T-cell (primary cell): ENCODE data around the gene GSG1L2. TPM values are rescaled to one million over a fixed set of nuclear protein-coding genes. Genes with fewer than 3 reads are reported as not detected.

ENCODE experiments used
- ATAC-seq, 4 experiments: fragments of 200-7000 bp in 3 of 4; fragments of 150-1000 bp in 1 of 4; cut with Tn5 transposase; replicated peaks in 1 of 4; 1 replicate in 3 of 4; 2 replicates in 1 of 4; pipeline ENCODE4 v1.10.0; 2021; ENCODE audit warnings: moderate library complexity in 3 of 4, mild to moderate bottlenecking in 2 of 4, moderate number of reproducible peaks in 1 of 4
- CTCF ChIA-PET, 2 donors: fragments of 300-600 bp; sonication (Branson Sonifier 250); formaldehyde crosslinking; loops; one replicate each; lab custom pipeline; 2022; ENCODE audit warnings: antibody characterized with exemption in 2 of 2; lab: Charles Lee
- POLR2A ChIA-PET, 2 donors: fragments of 300-600 bp; sonication (Branson Sonifier 250); formaldehyde crosslinking; loops; one replicate each; lab custom pipeline; 2022; ENCODE audit warnings: antibody characterized with exemption in 2 of 2; lab: Charles Lee
- DNase-seq, 35 experiments: peaks; one replicate each; pipeline versions ENCODE4 v3.0.0 to v3.0.0-alpha.2; 2013 to 2023
- H3K27ac ChIP-seq: one replicate; pipeline ENCODE4 v1.5.1; 2013; ENCODE audit warnings: low read length
- H3K27me3 ChIP-seq, 2 experiments: replicated peaks in 1 of 2; 1 replicate in 1 of 2; 2 replicates in 1 of 2; pipeline versions ENCODE4 v1.6.1 to v1.7.0; 2013; ENCODE audit warnings: low read length in 1 of 2, mixed read lengths in 1 of 2; ENCODE audit not compliant: control insufficient read depth in 2 of 2, insufficient read depth in 2 of 2; ENCODE audit errors: extremely low read depth in 1 of 2
- H3K36me3 ChIP-seq, 2 donors: 1 replicate in 1 of 2; 2 replicates in 1 of 2; pipeline versions ENCODE4 v1.6.1 to v1.7.0; 2013; ENCODE audit warnings: low read length in 1 of 2; ENCODE audit not compliant: control insufficient read depth in 2 of 2, insufficient read depth in 1 of 2; ENCODE audit errors: extremely low read depth in 1 of 2
- H3K4me1 ChIP-seq, 2 experiments: 1 replicate in 1 of 2; 2 replicates in 1 of 2; pipeline versions ENCODE4 v1.6.1 to v1.7.0; 2013; ENCODE audit warnings: low read length in 2 of 2, mixed read lengths in 1 of 2; ENCODE audit not compliant: insufficient read depth in 2 of 2, control insufficient read depth in 1 of 2; ENCODE audit errors: extremely low read depth in 1 of 2
- H3K4me3 ChIP-seq, 2 donors: 1 replicate in 1 of 2; 2 replicates in 1 of 2; pipeline versions ENCODE4 v1.5.1 to v1.7.0; 2013; ENCODE audit warnings: mild to moderate bottlenecking in 2 of 2, low read length in 1 of 2, moderate library complexity in 1 of 2; ENCODE audit not compliant: control insufficient read depth in 1 of 2; ENCODE audit errors: extremely low read depth in 1 of 2
- H3K9me3 ChIP-seq: 2 replicates; pipeline ENCODE4 v1.7.0; 2013
- H3K27ac Mint-ChIP-seq, 2 donors: one replicate each; pipeline ENCODE4 v1.8.0; 2020 to 2021; ENCODE audit warnings: mild to moderate bottlenecking in 2 of 2, mixed read lengths in 2 of 2
- H3K27me3 Mint-ChIP-seq, 2 donors: one replicate each; pipeline ENCODE4 v1.8.0; 2021 to 2022; ENCODE audit warnings: mixed read lengths in 2 of 2
- H3K36me3 Mint-ChIP-seq: one replicate; pipeline ENCODE4 v1.8.0; 2021; ENCODE audit warnings: mixed read lengths
- H3K4me1 Mint-ChIP-seq, 3 donors: one replicate each; pipeline ENCODE4 v1.8.0; 2020 to 2022; ENCODE audit warnings: mixed read lengths in 3 of 3, mild to moderate bottlenecking in 1 of 3
- H3K4me3 Mint-ChIP-seq, 3 donors: one replicate each; pipeline ENCODE4 v1.8.0; 2020 to 2022; ENCODE audit warnings: mild to moderate bottlenecking in 3 of 3, mixed read lengths in 3 of 3, moderate library complexity in 3 of 3
- H3K9me3 Mint-ChIP-seq, 3 donors: one replicate each; pipeline ENCODE4 v1.8.0; 2020 to 2022; ENCODE audit warnings: mixed read lengths in 3 of 3
- WGBS: methylation state at CpG from one replicate; pipeline ENCODE4 v1.1.5; 2013; ENCODE audit warnings: missing lambda C conversion rate; ENCODE audit not compliant: insufficient coverage; 5-methylcytosine and 5-hydroxymethylcytosine counted together
- total RNA-seq, 35 experiments: library from RNA in 6 of 35; stranded (reverse) in 6 of 35; fragments of 120-200 nt in 1 of 35; gene quantifications; one replicate each; pipeline versions ENCODE4 v1.2.1 to v1.2.4 and lab custom pipeline; 2013 to 2026

The GSG1L2 gene
- total RNA-seq (not detected), total RNA-seq (lab: John Stamatoyannopoulos, UW) (0 to 0.09 (median 0) reads per million in 29 experiments)
- total RNA-seq (2013): not detected

DNA sequence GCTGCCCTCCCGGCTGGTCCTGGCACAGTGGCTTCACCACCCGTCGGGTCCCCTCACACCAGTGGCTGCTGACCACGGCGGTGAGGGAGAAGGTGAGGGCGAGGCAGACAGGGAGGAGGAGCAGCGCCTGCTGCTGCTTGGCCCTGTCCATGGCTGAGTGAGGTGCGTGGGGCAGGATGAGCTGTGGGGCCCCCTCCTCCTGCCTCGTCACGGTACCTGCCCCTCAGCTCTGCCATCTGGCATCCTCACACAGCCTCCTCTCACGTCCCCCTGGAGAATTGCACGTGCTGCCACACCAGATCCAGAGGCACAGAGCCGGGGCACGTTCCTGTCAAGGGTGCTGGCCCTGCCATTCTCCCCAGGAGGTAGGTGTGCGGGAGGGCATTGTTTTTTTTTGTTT, at the start of gene GSG1L2:
TSS of gene GSG1L2 (minus strand) at position 159 of the 400 bp plus-strand sequence. CDS start at position 151, 8 bp downstream.
- Histone ChIP-seq H3K4me3 (no peak within 1 kb of the TSS), H3K27me3 (peaks cover 0 to 27% of the 10 kb centered on the region in 2 experiments), H3K27ac (no peak within 1 kb of the TSS), H3K9me3 (no peaks in the 10 kb centered on the region), H3K4me1 (no peaks in the 10 kb centered on the region), H3K36me3 (no peaks in the 10 kb centered on the region)
- DNase-seq (no peak), ATAC-seq (no peak)
- Mint-ChIP-seq H3K4me3 (no peak within 1 kb of the TSS), H3K4me1 (no peaks in the 10 kb centered on the region), H3K27ac (no peak within 1 kb of the TSS), H3K27me3 (peaks cover 5 to 16% of the 10 kb centered on the region in 2 donors), H3K36me3 (no peaks in the 10 kb centered on the region), H3K9me3 (peaks cover 0 to 5% (median 0%) of the 10 kb centered on the region in 3 donors)
- WGBS: 80% methylated on average over 6 of the region's 15 CpGs
- CTCF ChIA-PET: no interaction called here
- POLR2A ChIA-PET: no interaction called here

DNA sequence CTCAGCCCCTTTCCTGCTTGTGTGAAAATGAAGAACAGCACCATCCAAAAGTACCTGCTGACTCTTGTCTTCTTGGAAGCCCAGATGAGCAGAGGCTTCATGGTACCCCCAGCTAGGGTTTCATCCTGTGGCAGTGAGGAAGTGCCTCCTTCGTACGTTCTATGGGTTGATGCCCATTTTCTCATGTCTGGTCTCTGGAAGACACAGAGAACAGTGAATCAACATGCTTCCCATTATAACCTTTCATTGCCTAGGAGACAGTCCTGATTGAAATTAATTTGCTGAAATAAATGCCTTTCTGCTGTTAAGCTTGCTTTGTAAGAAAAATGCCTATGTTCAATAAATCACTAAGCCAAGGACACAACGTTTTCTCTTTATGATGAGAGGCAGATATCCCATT, 46.7 kb upstream of the GSG1L2 start:
- H3K4me1 Mint-ChIP-seq: no peaks in the 10 kb centered on the region
- no peak overlapping the region for H3K4me3 Mint-ChIP-seq
- H3K27me3 Mint-ChIP-seq: peaks cover 3 to 7% of the 10 kb centered on the region in 2 donors
- ATAC-seq (no peak), DNase-seq (no peak)
- H3K36me3 Mint-ChIP-seq: no peaks in the 10 kb centered on the region
- POLR2A ChIA-PET: no interaction called here
- no peak overlapping the region for H3K27ac ChIP-seq
- H3K4me1 ChIP-seq: no peaks in the 10 kb centered on the region
- H3K27ac Mint-ChIP-seq: no peak overlapping the region
- no peaks in the 10 kb centered on the region for H3K9me3 ChIP-seq
- H3K9me3 Mint-ChIP-seq: no peaks in the 10 kb centered on the region
- no CpG with 5 or more reads among the region's 3 CpGs for WGBS
- no peak overlapping the region for H3K4me3 ChIP-seq
- H3K27me3 ChIP-seq: peaks cover 0 to 4% of the 10 kb centered on the region in 2 experiments
- H3K36me3 ChIP-seq: no peaks in the 10 kb centered on the region
- CTCF ChIA-PET: no interaction called here

DNA sequence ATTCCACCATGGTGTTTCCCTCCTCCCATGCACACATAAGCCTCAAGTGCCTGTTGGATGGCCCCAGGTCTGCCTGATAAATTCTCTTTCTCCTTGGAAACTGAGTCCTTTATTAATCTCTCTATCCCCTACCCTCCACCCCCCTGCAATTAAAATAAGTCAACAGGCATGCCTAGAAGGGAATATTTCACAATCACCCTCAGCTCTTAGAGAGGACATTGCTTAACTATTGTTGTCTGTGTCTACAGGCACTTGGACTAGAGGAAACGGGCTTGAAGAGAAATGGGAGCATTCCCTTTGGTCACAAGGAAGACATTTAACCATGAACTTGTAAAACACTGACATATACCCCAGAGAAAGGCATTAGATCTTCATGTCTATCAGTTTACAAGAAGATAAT, 43.7 kb upstream of the GSG1L2 start:
- H3K27me3 Mint-ChIP-seq: peaks cover 0 to 3% of the 10 kb centered on the region in 2 donors
- Histone ChIP-seq H3K27ac (no peak overlapping the region), H3K4me1 (no peaks in the 10 kb centered on the region), H3K4me3 (no peak overlapping the region), H3K9me3 (no peaks in the 10 kb centered on the region), H3K36me3 (no peaks in the 10 kb centered on the region), H3K27me3 (no peaks in the 10 kb centered on the region)
- no peaks in the 10 kb centered on the region for H3K36me3 Mint-ChIP-seq
- no peak overlapping the region for H3K4me3 Mint-ChIP-seq
- ChIA-PET POLR2A (interaction anchor here in 1 of 2 donors (0.6 kb wide), 1 partner anchor 418 kb away, joined by 4 read pairs; no protein-coding TSS in a partner anchor), CTCF (no interaction called here)
- ATAC-seq (no peak), DNase-seq (no peak)
- H3K27ac Mint-ChIP-seq: no peak overlapping the region
- H3K9me3 Mint-ChIP-seq: peaks cover 0 to 12% (median 12%) of the 10 kb centered on the region in 3 donors
- no peaks in the 10 kb centered on the region for H3K4me1 Mint-ChIP-seq
- WGBS: no CpG with 5 or more reads among the region's 1 CpG

DNA sequence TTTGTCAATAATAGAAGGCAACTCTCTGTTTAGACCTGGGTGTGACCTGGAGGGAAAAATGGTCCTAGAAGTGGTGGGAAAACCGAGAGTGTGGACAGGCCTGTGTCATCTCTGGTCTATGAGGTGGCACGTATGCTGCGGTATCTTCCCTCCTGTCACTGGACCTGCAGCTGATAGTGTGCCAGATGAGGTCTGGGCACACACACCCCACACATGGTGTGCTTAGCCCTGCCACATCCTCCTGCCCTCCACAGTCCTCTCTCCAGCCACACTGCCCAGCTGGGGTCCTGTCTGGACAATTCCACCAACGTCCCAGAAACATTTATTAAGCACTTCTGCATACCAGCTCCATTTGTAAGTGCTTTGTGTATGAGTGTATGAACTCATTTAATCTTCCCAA, 41.1 kb upstream of the GSG1L2 start:
- no peaks in the 10 kb centered on the region for H3K4me1 Mint-ChIP-seq
- H3K4me1 ChIP-seq: no peaks in the 10 kb centered on the region
- ChIA-PET POLR2A (no interaction called here), CTCF (no interaction called here)
- H3K36me3 Mint-ChIP-seq: no peaks in the 10 kb centered on the region
- WGBS: 100% methylated on average over 2 of the region's 4 CpGs
- H3K9me3 ChIP-seq: no peaks in the 10 kb centered on the region
- H3K4me3 Mint-ChIP-seq: no peak overlapping the region
- no peaks in the 10 kb centered on the region for H3K27me3 ChIP-seq
- H3K27me3 Mint-ChIP-seq: peaks cover 0 to 2% of the 10 kb centered on the region in 2 donors
- H3K27ac Mint-ChIP-seq: no peak overlapping the region
- no peaks in the 10 kb centered on the region for H3K36me3 ChIP-seq
- H3K9me3 Mint-ChIP-seq: peaks cover 0 to 18% (median 16%) of the 10 kb centered on the region in 3 donors
- no peak for ATAC-seq
- H3K27ac ChIP-seq: no peak overlapping the region
- H3K4me3 ChIP-seq: no peak overlapping the region
- DNase-seq: no peak

DNA sequence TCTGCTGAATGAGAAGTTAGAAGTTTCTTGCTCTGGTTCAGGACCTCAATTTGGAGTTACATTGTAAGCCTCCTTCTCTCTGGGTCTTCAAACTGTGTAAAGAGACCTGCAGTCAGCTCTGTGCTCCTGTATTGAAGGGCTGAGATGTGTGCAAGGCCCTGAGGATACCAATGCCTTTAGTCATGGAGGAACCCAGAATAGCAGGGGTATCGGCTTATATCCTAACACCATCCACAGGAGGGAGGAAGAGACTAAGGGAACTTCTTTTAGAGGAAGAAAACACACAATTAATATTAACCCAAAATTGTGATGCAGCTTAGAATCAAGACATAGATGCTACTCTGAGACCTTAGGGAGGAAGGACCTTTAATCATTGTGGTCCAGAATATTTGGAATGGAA, 40.3 kb upstream of the GSG1L2 start:
- Histone ChIP-seq H3K4me1 (no peaks in the 10 kb centered on the region), H3K4me3 (no peak overlapping the region), H3K36me3 (no peaks in the 10 kb centered on the region), H3K9me3 (no peaks in the 10 kb centered on the region), H3K27me3 (no peaks in the 10 kb centered on the region), H3K27ac (no peak overlapping the region)
- Mint-ChIP-seq H3K27me3 (no peaks in the 10 kb centered on the region), H3K9me3 (peaks cover 0 to 22% (median 16%) of the 10 kb centered on the region in 3 donors), H3K4me3 (no peak overlapping the region), H3K4me1 (no peaks in the 10 kb centered on the region), H3K27ac (no peak overlapping the region), H3K36me3 (no peaks in the 10 kb centered on the region)
- POLR2A ChIA-PET: no interaction called here
- CTCF ChIA-PET: no interaction called here
- DNase-seq (no peak), ATAC-seq (no peak)
- WGBS: no CpG with 5 or more reads among the region's 1 CpG

DNA sequence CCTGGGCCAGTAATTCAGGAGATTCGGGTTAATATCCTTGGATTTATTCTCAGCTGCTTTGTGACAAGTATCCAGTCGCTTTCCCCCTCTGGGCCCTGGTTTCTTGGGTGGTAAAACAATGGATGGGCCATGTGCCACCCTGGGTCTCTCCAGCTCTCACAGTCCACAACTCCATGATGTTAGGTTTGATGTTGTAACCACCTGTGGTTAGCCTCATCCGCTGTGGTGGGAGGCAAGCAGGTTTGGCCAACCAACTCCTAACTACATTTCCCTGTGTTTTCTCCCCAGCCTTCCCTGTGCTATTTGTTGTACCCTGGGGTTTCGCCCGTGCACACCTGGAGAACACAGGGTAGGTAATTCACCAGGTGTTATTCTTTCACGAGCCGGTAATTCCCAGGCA, 39.0 kb upstream of the GSG1L2 start:
- Mint-ChIP-seq H3K9me3 (peaks cover 0 to 22% (median 16%) of the 10 kb centered on the region in 3 donors), H3K27ac (no peak overlapping the region), H3K4me1 (no peaks in the 10 kb centered on the region), H3K36me3 (no peaks in the 10 kb centered on the region), H3K27me3 (no peaks in the 10 kb centered on the region), H3K4me3 (no peak overlapping the region)
- ChIA-PET CTCF (no interaction called here), POLR2A (no interaction called here)
- no peak for DNase-seq
- WGBS: 100% methylated on average over 1 of the region's 7 CpGs
- Histone ChIP-seq H3K36me3 (no peaks in the 10 kb centered on the region), H3K9me3 (no peaks in the 10 kb centered on the region), H3K27ac (no peak overlapping the region), H3K4me3 (no peak overlapping the region), H3K27me3 (no peaks in the 10 kb centered on the region), H3K4me1 (no peaks in the 10 kb centered on the region)
- ATAC-seq: no peak

DNA sequence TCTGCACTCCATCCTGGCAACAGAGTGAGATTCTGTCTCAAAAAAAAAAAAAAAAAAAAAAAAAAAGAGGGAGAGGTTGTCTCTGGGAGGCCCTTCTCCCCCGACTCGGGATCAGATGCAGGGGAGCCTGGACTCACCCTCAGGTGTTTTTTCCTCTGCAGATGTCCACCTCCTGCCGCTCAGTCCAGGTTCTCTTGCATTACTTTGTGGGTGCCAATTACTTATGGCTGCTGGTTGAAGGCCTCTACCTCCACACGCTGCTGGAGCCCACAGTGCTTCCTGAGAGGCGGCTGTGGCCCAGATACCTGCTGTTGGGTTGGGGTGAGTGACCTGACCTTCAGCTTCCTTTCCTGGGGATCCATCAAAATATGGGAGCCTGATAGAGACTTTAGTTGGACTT, 37.9 kb upstream of the GSG1L2 start:
- Histone ChIP-seq H3K4me1 (no peaks in the 10 kb centered on the region), H3K4me3 (no peak overlapping the region), H3K36me3 (no peaks in the 10 kb centered on the region), H3K27ac (no peak overlapping the region), H3K27me3 (no peaks in the 10 kb centered on the region), H3K9me3 (no peaks in the 10 kb centered on the region)
- no peaks in the 10 kb centered on the region for H3K27me3 Mint-ChIP-seq
- no peak for DNase-seq
- H3K4me1 Mint-ChIP-seq: no peaks in the 10 kb centered on the region
- 100% methylated on average over 1 of the region's 5 CpGs for WGBS
- H3K9me3 Mint-ChIP-seq: peaks cover 0 to 22% (median 16%) of the 10 kb centered on the region in 3 donors
- POLR2A ChIA-PET: no interaction called here
- no peak overlapping the region for H3K27ac Mint-ChIP-seq
- no peak overlapping the region for H3K4me3 Mint-ChIP-seq
- H3K36me3 Mint-ChIP-seq: no peaks in the 10 kb centered on the region
- CTCF ChIA-PET: no interaction called here
- no peak for ATAC-seq
